Astrocyte of the hippocampus (primary cell): ENCODE data around the gene MEN1.

Source experiments
- DNase-seq: peaks from one replicate; pipeline ENCODE4 v3.0.0; 2011; ENCODE audit warnings: low read depth, low spot score

The MEN1 gene

GRCh38 chr11:64801561-64802369 is 8.6 kb downstream of the MEN1 start:
- no peak for DNase-seq

- no peak for DNase-seq
These were observed 9.2 kb downstream of the MEN1 start for GRCh38 chr11:64801158-64801464.

- no peak for DNase-seq
These were observed 9.8 kb downstream of the MEN1 start for GRCh38 chr11:64800303-64801157.

- no peak for DNase-seq
These were observed 10.6 kb downstream of the MEN1 start for GRCh38 chr11:64799623-64800302.

GRCh38 chr11:64799256-64799622 is 11.1 kb downstream of the MEN1 start:
- DNase-seq, result no peak

- DNase-seq, result no peak
These were observed 13.4 kb downstream of the MEN1 start for GRCh38 chr11:64796757-64797541.

GRCh38 chr11:64796047-64796756 is 14.1 kb downstream of the MEN1 start:
- DNase-seq, result no peak

- no peak for DNase-seq
These were observed 15.8 kb downstream of the MEN1 start for GRCh38 chr11:64794526-64794925.

GRCh38 chr11:64793271-64794160 is 16.8 kb downstream of the MEN1 start:
- DNase-seq, result no peak

- DNase-seq, result no peak
These were observed 17.9 kb downstream of the MEN1 start for GRCh38 chr11:64792482-64792881.

- no peak for DNase-seq
These were observed 18.5 kb downstream of the MEN1 start for GRCh38 chr11:64791781-64792291.

GRCh38 chr11:64790205-64791095 is 19.9 kb downstream of the MEN1 start:
- DNase-seq, result no peak

GRCh38 chr11:64789331-64790204 is 20.8 kb downstream of the MEN1 start:
- no peak for DNase-seq

GRCh38 chr11:64788321-64789215 is 21.8 kb downstream of the MEN1 start:
- no peak for DNase-seq

GRCh38 chr11:64787526-64788320 is 22.6 kb downstream of the MEN1 start:
- peak; percentile 66 for DNase-seq

GRCh38 chr11:64786308-64786707 is 24.0 kb downstream of the MEN1 start:
- DNase-seq, result no peak
